GM21447 (cell line): ENCODE results near the gene FOSL2.

ENCODE experiments used
- ATAC-seq: cut with Tn5 transposase; IDR thresholded peaks from one replicate; pipeline ENCODE4 v1.9.1; 2021; ENCODE audit not compliant: unreplicated experiment

FOSL2 gene

GRCh38 chr2:28374331-28374730 lies 18.3 kb upstream of the FOSL2 start:
- ATAC-seq = no peak

- no peak for ATAC-seq
Observed at GRCh38 chr2:28375236-28375635, 17.4 kb upstream of the FOSL2 start.

- ATAC-seq = no peak
Observed at GRCh38 chr2:28375742-28376631, 16.7 kb upstream of the FOSL2 start.

GRCh38 chr2:28377195-28377816 lies 15.4 kb upstream of the FOSL2 start:
- ATAC-seq = no peak

GRCh38 chr2:28377984-28378678 lies 14.5 kb upstream of the FOSL2 start:
- ATAC-seq = no peak

- no peak for ATAC-seq
Observed at GRCh38 chr2:28378679-28379584, 13.7 kb upstream of the FOSL2 start.

- ATAC-seq = no peak
Observed at GRCh38 chr2:28380219-28380618, 12.4 kb upstream of the FOSL2 start.

- no peak for ATAC-seq
Observed at GRCh38 chr2:28381225-28382180, 11.2 kb upstream of the FOSL2 start.

GRCh38 chr2:28382755-28383154 lies 9.9 kb upstream of the FOSL2 start:
- no peak for ATAC-seq

GRCh38 chr2:28387082-28387960 lies 5.3 kb upstream of the FOSL2 start:
- no peak for ATAC-seq

GRCh38 chr2:28389399-28390240 lies 3.0 kb upstream of the FOSL2 start:
- no peak for ATAC-seq

- no peak for ATAC-seq
Observed at GRCh38 chr2:28390241-28390745, 2.4 kb upstream of the FOSL2 start.

- ATAC-seq = no peak
Observed at GRCh38 chr2:28390746-28391563, 1.7 kb upstream of the FOSL2 start.

- ATAC-seq = peak; percentile 24
Observed at GRCh38 chr2:28391564-28392296, 928 bp upstream of the FOSL2 start.

GRCh38 chr2:28393114-28393836 lies 617 bp downstream of the FOSL2 start:
- no peak for ATAC-seq
